ENCODE results near the gene TREML4. TPM values are rescaled to one million over a fixed set of nuclear protein-coding genes. Genes with fewer than 3 reads are reported as not detected.

The TREML4 gene
- total RNA-seq, 1 donor from 2014 or later: not detected

DNA sequence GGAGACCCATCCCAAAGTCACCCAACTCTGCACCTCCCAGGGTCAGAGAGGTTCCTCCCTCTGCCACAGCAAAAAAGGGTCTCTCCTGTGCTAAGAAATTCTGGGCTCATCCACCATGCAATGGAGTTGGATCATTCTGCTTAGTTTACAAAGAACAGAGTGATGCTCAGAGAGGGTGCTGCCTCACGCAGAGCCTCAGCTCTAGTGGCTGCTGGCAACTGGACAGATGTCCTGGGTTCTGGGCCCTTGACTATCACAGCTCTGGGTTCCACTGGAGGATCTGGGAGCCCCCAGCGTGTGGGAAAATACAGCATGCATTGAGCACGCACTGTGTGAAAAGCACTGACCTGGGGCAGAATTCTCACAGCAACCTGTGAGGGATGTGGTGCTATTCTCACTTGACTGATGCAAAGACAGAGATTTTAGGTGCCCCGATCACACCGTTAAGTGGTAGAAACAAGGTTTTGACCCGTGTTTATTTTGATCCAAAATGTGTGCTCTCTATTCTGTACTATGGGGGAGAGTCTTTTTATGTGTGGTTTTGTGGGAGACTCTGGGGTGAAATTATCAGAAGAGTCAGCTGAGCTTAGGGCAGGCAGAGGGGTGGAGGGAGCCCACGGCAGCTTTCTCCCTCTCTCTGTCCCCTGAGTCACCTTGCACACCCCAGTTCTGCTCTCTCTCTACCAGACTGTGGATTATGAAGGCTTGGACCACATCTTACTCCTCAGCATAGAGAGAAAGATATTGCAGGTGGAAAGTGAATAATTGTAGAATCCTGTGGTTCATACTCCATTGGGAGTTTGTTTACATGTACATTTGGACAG is 19.9 kb downstream of the TREML4 start:
- ATAC-seq (no peak), DNase-seq (ENCODE audit: low spot score) (peak; percentile 31)

GRCh38 chr6:41252401-41253169 is 24.4 kb downstream of the TREML4 start:
- DNase-seq (ENCODE audit: low spot score) (peak; percentile 22), ATAC-seq (no peak)

DNA sequence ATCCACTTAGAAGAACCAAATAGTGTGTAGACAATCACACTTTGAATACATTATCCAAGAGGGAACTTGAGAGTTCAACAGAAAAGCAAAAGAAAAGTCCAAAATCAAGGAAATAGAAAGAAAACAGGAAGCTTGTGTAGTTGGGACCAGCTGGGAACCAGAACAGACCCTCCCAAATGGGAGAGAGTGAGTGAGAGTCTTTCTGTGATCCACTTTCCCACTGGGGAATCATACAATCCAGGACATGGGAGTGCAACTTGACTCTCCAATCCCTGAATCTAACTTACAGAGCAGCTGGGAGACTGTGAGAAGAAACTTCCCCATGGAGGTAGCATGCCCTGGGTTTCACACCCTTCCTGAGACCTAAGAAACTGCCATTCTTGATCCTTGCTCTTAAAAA is 27.0 kb downstream of the TREML4 start:
- ATAC-seq (no peak), DNase-seq (ENCODE audit: low spot score) (peak; percentile 8)

DNA sequence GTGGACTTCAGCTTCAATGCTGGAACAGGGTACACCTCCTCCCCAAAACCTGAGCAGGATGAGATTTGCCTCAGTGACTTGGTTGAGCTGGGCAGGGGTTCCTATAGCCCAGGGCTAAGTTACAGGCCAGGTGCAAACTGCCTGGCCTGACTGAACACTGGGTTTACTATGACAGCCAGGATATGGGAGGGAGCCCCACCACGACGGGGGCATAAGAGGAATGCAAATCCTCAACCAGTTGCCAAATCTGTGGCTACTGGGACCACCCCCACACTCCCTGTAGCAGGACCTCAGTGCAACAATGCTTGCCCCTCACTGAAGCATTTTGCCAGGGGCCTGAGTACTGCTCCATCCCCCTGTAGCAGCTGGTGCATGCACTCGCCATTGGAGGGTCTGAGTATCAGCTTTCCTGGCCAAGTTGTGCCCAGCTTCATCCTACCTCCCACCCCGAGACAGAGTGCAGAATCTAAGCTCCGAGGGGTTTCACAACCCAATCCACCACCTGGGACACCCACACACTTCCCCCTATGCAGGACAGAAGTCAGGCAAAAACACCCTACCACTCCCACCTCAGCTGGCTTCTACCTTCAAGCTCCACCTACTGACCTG is 27.6 kb downstream of the TREML4 start:
- DNase-seq (ENCODE audit: low spot score): peak; percentile 38
- ATAC-seq: no peak

GRCh38 chr6:41256383-41256782 is 28.2 kb downstream of the TREML4 start:
- no peak for ATAC-seq
- no peak for DNase-seq (ENCODE audit: low spot score)

DNA sequence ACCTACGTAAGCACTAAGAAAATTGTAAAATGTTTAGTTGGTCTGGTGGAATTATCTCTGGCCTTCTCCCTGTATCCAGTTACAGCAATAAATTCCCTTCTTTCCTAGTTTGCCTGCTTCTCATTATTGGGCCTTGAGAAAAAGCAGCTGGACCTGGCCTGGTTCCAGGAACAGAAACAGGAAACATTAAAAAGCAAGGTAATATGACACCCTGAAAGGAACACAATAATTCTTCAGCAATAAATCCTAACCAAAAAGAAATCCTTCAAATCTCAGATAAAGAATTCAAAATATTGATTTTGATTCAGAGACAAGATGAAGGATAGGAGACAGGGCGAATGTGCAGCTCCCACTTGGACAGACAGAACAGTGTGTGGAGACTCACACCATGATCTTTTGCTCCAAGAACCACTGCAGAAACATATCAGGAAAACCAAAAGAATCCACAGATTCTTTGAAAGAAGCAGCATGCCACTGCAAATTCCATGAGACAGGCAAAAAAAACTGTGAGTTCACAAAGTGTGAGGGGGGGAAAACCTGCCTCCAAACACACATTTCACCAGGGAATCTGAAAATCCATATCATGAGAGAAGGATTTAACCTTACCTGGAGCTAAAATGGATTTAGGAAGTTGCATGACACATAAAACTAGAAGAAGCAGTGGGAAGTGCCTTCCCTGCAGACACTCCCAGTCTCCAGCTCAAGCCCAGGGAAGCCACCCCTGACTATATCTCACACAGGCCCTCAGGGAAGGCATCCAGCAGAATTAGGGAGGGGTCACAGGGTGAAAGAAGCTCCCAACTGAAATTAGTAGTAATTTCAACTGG is 29.4 kb downstream of the TREML4 start:
- ATAC-seq: no peak
- peak; percentile 19 for DNase-seq (ENCODE audit: low spot score)

DNA sequence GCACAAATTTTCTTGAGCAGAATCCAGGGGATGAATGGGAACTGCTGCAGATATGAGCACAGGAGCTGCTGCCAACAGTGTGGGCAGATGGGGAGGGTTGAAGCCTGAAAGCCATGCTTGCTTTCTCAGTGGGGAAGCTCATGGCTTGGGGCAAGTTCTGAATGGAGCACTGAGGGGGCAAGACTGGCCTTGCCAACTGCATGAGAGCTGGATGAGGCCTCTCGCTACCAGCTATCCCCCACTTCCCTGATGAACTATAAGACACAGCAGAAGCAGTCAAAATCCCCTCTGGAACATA is 30.0 kb downstream of the TREML4 start:
- DNase-seq (ENCODE audit: low spot score): peak; percentile 28
- ATAC-seq: no peak

- ATAC-seq (no peak), DNase-seq (ENCODE audit: low spot score) (no peak)
Observed at GRCh38 chr6:41262401-41262800, 34.3 kb downstream of the TREML4 start.

- ATAC-seq: no peak
Observed at GRCh38 chr6:41263267-41263666, 35.1 kb downstream of the TREML4 start.

DNA sequence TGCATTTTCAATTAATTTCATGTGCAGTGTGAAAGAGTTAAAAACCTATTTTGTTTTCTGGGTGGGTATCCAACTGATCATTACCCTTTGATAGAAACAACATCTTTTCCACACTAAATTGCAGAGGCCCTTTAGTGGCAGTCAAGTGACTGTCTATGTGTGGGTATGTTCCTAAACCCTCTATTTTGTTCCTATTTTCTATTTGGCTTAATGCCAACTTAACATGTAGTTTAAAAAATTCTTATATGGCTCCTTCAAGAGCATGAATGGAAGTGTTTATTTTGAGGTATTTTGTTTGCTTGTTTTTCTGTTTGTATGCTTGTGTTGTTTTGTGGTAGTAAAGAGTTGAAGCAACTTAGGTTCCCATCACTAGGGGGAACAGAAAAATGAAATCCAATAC is 38.4 kb downstream of the TREML4 start:
- no peak for ATAC-seq
- DNase-seq (ENCODE audit: low spot score): no peak

More at GRCh38 chr6:41263267-41263666, 35.1 kb downstream of the TREML4 start:
- no peak for DNase-seq (ENCODE audit: low spot score)

DNA sequence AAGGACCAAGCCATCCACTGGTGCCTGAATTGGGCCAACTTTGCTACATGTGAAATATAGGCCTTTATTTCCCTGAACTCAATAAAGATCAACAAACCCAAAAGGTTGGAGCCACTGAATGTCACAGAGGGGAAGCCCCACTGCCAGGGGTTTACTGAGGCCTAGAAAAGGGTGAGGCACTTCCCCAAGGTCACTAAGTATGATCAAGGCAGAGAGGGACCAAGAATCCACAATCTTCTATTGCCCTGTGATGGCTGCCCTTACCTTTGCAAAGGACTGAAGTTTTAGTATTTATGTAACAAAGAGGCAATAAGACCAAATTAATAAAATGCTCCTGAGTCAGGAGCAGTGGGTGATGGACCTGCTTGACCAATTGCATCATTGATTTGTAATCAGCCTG is 40.3 kb downstream of the TREML4 start:
- ATAC-seq: no peak
- DNase-seq (ENCODE audit: low spot score): no peak

DNA sequence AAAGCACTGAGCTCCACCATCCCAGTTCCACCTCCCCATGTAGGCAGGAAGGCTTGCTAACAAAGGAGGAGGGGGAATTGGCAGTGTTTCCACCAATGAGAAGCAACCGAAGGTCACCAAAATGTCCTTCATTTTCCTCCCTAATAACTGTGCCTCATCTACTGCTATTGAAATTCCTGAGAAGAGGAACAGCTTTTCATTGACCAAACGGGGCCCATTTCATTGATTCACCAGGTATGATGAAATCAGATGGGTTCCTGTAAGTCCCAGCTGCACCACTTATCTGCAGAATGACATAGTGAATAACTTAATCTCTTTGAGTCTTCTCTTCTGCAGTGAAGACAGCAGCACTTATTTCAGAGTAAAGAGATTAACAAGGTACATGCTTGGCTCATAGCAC is 41.0 kb downstream of the TREML4 start:
- DNase-seq (ENCODE audit: low spot score) (no peak), ATAC-seq (no peak)

GRCh38 chr6:41269716-41270115 is 41.6 kb downstream of the TREML4 start:
- ATAC-seq (no peak), DNase-seq (ENCODE audit: low spot score) (no peak)

DNA sequence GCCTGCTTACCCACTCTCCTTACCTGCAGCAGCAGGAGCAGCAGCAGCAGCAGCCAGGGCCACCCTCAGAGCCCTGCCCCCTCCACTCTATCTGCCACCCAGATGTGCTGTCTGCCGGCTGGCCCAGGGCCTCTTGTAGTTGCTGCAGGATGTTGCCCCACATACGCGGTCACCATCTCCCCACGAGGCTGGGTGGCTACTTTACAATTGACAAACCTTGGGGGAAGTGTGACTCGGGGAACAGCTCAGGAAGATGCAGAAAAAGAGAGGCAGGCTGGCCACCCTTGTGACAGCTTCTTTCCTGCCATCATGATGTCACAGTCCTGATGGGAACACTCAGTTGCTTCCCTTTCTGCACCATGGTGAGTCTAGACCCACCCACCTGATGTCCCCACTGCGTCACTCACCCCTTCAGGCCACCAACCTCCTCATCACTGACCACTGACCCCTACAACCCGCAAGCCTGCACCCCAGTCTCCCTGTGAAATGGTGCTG is 43.8 kb downstream of the TREML4 start:
- ATAC-seq (peak; percentile 53), DNase-seq (ENCODE audit: low spot score) (peak; percentile 51)

DNA sequence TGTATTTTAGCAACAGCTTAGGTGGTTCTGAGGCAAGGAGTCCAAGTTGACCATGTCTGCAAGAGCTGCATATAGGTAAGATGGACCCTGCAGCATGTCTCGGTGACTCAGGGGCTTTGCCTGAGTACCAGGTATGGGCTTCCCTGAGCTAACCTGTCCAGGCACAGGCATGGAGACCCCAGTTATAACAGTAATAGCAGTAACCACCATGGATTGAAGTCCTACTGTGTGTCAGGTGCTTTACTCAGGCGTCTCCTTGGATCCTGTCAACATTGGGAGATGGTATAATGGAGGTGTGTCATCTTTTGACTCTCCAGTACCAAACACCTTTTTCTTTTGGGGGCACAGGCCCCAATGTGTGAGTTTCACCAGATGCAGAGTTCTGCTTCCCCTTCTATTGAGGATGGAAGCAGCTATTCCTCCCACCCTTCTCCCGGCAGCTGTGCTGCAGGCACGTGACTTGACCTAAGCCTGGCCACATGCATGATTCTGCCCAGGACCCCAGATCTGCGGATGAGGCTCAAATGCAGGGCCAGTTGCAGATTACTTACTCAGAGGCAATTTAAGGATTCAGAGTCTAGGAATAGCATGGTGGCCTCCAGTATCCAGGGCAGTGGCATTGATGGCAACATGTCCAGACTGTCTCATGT is 44.6 kb downstream of the TREML4 start:
- DNase-seq (ENCODE audit: low spot score) (peak; percentile 40), ATAC-seq (no peak)

- no peak for DNase-seq (ENCODE audit: low spot score)
- no peak for ATAC-seq
Observed at GRCh38 chr6:41273714-41274113, 45.6 kb downstream of the TREML4 start.

DNA sequence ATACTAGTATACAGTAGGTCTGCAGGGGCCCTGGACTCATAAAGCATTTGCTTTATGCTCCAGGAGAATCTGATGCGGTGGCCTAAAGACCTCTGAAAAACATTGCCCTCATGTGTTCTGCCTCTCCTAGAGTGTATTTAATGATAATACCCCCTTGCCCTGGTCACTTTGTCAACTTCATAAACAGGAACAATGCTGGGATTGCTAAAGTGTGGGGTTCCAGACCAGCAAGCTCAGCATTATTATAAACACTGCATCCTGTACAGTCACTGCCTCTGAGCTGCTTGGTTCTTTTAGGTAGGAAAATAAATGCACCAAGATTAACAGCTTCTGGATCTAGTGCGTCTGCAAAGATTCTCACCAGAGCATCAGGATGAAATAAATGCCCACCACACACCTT is 46.1 kb downstream of the TREML4 start:
- DNase-seq (ENCODE audit: low spot score): no peak
- peak; percentile 31 for ATAC-seq

- DNase-seq (ENCODE audit: low spot score) (no peak), ATAC-seq (no peak)
Observed at GRCh38 chr6:41275489-41275888, 47.3 kb downstream of the TREML4 start.

GRCh38 chr6:41277605-41278004 is 49.5 kb downstream of the TREML4 start:
- no peak for ATAC-seq
- DNase-seq (ENCODE audit: low spot score): no peak

GRCh38 chr6:41278699-41279405 is 50.7 kb downstream of the TREML4 start:
- peak; percentile 76 for ATAC-seq
- DNase-seq (ENCODE audit: low spot score): no peak

Measured in left lobe of liver (tissue), 2 donors.